ENCODE data around the gene POP7. TPM values are rescaled to one million over a fixed set of nuclear protein-coding genes. Genes with fewer than 3 reads are reported as not detected.

Gene POP7
- total RNA-seq, 1 experiment from 2014 or later: 96.9 TPM

DNA sequence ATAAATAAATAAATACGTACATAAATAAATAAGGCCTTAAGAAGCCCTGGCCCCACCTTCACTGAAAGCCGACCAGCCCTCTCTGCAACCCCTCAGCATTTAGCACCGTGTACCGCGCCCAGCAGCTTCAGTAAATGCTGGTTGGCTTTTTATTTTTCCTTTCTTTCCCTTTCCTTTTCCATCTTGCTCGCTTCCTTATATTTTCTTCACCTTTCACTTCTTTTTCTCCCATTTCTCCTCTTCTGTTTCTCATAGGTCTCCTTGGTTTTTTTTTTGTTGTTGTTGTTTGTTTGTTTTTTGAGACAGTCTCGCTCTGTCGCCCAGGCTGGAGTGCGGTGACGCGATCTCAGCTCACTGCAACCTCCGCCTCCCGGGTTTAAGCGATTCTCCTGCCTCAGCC is 38.7 kb downstream of the POP7 start:
- Histone ChIP-seq H3K79me2 (ENCODE audit: insufficient read depth, low read length) (no peaks in the 10 kb centered on the region), H3K56ac (ENCODE audit: insufficient read length, low read depth, low read length) (no peak overlapping the region), H4K5ac (ENCODE audit: insufficient read length, low read depth, low read length) (no peak overlapping the region), H4K91ac (ENCODE audit: insufficient read length, low read depth, low read length) (no peak overlapping the region), H3K14ac (ENCODE audit: insufficient read depth, low read length) (no peak overlapping the region), H2AK5ac (ENCODE audit: insufficient read length, low read length) (no peak overlapping the region), H3K4me1 (ENCODE audit: insufficient read depth, low read length) (no peaks in the 10 kb centered on the region), H2BK5ac (ENCODE audit: insufficient read length, low read length) (no peak overlapping the region), H3K79me1 (ENCODE audit: insufficient read depth, low read depth, low read length, poor library complexity, severe bottlenecking) (no peaks in the 10 kb centered on the region), H2BK12ac (ENCODE audit: insufficient read length, low read depth, low read length) (no peak overlapping the region), H2AFZ (ENCODE audit: low read length) (no peak overlapping the region), H3K9ac (ENCODE audit: extremely low read depth, insufficient read length, low read length) (no peak overlapping the region), H3K27me3 (ENCODE audit: insufficient read depth, low read length) (no peaks in the 10 kb centered on the region), H3K23me2 (ENCODE audit: insufficient read length, low read depth, low read length, poor library complexity, severe bottlenecking) (no peaks in the 10 kb centered on the region), H2BK20ac (ENCODE audit: low read depth, low read length, poor library complexity, severe bottlenecking) (no peak overlapping the region), H3K27ac (ENCODE audit: insufficient read length, low read depth, low read length) (no peak overlapping the region), H2BK15ac (ENCODE audit: low read depth, low read length) (no peak overlapping the region), H4K20me1 (ENCODE audit: control insufficient read depth, insufficient read depth, insufficient read length) (no peaks in the 10 kb centered on the region), H2BK120ac (ENCODE audit: low read depth, low read length, poor library complexity, severe bottlenecking) (no peak overlapping the region), H3K23ac (ENCODE audit: insufficient read length, low read depth, low read length) (no peak overlapping the region), H3T11ph (ENCODE audit: low read length) (no peak overlapping the region), H3K18ac (ENCODE audit: insufficient read length, low read depth, low read length) (no peak overlapping the region), H4K8ac (replicated peaks; ENCODE audit: insufficient read length, low read depth, low read length) (no peak overlapping the region), H3K4ac (ENCODE audit: low read depth, low read length) (no peak overlapping the region), H3K4me2 (ENCODE audit: insufficient read depth, insufficient read length, low read length) (no peak overlapping the region), H3K9me3 (ENCODE audit: control insufficient read depth, low read depth, low read length) (no peaks in the 10 kb centered on the region)
- no peaks in the 10 kb centered on the region for H3K4me1 Mint-ChIP-seq
- H3K27me3 Mint-ChIP-seq (ENCODE audit: low read depth): peaks cover 15% of the 10 kb centered on the region
- peaks cover 19 to 22% of the 10 kb centered on the region in 2 experiments for H3K9me3 Mint-ChIP-seq
- DNase-seq: no peak
- no peak overlapping the region for H3K4me3 Mint-ChIP-seq
- no peak for TF ChIP-seq CTCF (conservative IDR thresholded peaks at IDR 0.05)
- no peak overlapping the region for H3K27ac Mint-ChIP-seq
- 100% methylated on average over 1 of the region's 14 CpGs for WGBS (ENCODE audit: extremely low coverage, insufficient read length, low lambda C conversion rate)
- peaks cover 5 to 9% (median 5%) of the 10 kb centered on the region in 3 experiments; a peak in 6 of 7 replicates for H3K36me3 Mint-ChIP-seq (ENCODE audit: insufficient read depth in 1 of 3, low read depth in 3 of 3)
